ENCODE data around the gene TXNDC16.

DNA sequence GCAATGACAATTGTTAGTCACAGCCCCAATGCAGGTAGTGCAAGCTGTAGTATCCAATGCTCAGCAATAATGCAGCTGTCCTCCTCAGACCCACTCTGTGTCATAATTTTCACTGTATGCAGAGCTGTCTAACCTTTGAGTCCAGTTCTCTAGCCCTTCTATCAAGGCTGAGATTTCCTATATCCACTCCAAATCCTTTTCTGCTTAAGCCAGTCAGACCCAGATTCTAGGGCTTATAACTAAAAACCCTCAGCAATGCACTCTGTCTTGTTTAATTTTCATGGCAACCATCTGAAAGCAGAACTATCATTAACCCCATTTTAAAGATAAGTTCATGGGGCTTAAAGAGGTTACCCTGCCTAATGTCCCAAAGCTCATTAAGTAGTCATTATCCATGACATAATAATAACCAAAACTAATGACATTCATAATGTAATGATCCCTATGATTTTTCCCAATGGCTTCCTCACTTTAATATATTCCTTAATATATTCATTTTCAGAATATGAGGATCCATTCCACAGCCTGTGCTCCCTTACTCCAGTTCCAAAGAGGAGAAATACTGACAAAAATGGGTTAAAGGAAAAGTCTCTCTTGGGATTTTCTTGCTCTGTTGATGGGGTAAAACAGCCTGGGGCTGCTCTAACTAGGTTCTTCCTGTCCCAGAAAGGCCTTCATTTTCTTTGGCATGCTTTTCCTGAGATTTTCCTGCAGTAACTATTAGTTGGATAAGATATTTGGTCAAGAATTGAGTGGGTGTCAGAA lies 29.5 kb downstream of the TXNDC16 start:
- TF ChIP-seq, protein P1, sequence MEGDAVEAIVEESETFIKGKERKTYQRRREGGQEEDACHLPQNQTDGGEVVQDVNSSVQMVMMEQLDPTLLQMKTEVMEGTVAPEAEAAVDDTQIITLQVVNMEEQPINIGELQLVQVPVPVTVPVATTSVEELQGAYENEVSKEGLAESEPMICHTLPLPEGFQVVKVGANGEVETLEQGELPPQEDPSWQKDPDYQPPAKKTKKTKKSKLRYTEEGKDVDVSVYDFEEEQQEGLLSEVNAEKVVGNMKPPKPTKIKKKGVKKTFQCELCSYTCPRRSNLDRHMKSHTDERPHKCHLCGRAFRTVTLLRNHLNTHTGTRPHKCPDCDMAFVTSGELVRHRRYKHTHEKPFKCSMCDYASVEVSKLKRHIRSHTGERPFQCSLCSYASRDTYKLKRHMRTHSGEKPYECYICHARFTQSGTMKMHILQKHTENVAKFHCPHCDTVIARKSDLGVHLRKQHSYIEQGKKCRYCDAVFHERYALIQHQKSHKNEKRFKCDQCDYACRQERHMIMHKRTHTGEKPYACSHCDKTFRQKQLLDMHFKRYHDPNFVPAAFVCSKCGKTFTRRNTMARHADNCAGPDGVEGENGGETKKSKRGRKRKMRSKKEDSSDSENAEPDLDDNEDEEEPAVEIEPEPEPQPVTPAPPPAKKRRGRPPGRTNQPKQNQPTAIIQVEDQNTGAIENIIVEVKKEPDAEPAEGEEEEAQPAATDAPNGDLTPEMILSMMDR (IDR thresholded peaks at IDR 0.05) = no peak
- TF ChIP-seq EZH2 (IDR thresholded peaks at IDR 0.05; ENCODE audit: borderline replicate concordance, insufficient read depth, low read depth, low read length, poor library complexity, severe bottlenecking) = no peak

Measured in B cell (primary cell).